C4-2B (cell line): Measurements from ENCODE around the gene STRA6.

Experiments used
- ZFX ChIP-seq: fragments of 450-650 bp; IDR thresholded peaks from 2 replicates; pipeline ENCODE4 v1.6.1; 2017
- TF ChIP-seq, protein P1 (sequence below): fragments of 450-650 bp; conservative IDR thresholded peaks from 2 replicates; pipeline ENCODE4 v1.5.1; 2017; ENCODE audit warnings: mild to moderate bottlenecking

DNA sequence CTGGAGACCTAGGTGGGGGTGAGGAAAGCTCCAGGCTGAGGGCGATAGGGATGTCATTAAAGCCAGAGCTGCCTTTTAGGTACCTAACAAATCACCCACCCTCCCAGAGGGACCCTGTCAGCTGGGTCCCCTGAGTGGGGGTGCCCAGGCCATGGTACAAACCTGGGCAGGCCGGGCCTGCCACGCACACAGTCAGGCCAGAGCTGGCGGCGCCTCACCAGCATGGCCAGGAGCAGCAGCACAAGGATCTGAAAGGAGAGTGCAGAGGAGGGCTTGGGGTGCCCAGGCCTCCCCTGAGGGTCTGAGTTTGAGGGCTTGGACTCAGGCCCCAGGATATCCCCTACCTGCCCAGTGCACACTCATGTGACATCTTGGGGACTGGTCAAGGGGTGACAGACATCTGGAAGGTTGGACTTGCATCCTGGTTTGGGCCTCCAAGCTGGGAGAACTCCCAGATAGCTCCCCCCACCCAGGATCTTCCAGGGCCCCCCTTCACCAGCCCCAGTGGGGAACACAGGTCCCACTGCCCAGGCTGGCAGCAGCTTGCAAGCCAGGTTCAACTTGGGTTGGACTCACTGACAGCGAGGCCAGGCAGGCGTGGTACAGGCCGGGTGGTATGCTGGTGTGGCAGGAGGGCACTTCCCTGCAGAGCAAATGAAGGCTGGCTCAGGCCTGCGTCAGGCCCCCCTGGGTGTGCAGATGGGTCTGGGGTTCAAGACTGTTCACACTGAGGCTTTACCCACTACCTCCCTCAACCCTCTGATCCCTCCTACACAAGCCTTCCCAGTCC, 5.2 kb downstream of the STRA6 start:
- TF ChIP-seq, protein P1, sequence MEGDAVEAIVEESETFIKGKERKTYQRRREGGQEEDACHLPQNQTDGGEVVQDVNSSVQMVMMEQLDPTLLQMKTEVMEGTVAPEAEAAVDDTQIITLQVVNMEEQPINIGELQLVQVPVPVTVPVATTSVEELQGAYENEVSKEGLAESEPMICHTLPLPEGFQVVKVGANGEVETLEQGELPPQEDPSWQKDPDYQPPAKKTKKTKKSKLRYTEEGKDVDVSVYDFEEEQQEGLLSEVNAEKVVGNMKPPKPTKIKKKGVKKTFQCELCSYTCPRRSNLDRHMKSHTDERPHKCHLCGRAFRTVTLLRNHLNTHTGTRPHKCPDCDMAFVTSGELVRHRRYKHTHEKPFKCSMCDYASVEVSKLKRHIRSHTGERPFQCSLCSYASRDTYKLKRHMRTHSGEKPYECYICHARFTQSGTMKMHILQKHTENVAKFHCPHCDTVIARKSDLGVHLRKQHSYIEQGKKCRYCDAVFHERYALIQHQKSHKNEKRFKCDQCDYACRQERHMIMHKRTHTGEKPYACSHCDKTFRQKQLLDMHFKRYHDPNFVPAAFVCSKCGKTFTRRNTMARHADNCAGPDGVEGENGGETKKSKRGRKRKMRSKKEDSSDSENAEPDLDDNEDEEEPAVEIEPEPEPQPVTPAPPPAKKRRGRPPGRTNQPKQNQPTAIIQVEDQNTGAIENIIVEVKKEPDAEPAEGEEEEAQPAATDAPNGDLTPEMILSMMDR = no peak
- TF ChIP-seq ZFX = no peak
